WTC11 (cell line): Measurements from ENCODE around the gene MTMR2. TPM values are rescaled to one million over a fixed set of nuclear protein-coding genes. Genes with fewer than 3 reads are reported as not detected.

Experiments used
- ATAC-seq: fragments of 200-7000 bp; cut with Tn5 transposase; 2 replicates; pipeline ENCODE4 v1.10.0; 2021; ENCODE audit warnings: mild to moderate bottlenecking, moderate library complexity
- CTCF ChIA-PET: fragments of 300-600 bp; sonication (Branson Sonifier 250); formaldehyde crosslinking; loops from one replicate; lab custom pipeline; 2021; ENCODE audit warnings: antibody characterized with exemption; lab: Charles Lee
- POLR2A ChIA-PET: fragments of 350-600 bp; sonication (Branson Sonifier 250); formaldehyde crosslinking; loops from one replicate; lab custom pipeline; 2021; ENCODE audit warnings: antibody characterized with exemption; lab: Charles Lee
- DNase-seq: peaks from one replicate; pipeline ENCODE4 v3.0.0; 2021; ENCODE audit warnings: low spot score
- H3K27ac Mint-ChIP-seq: 2 replicates; pipeline ENCODE4 v1.8.0; 2021; ENCODE audit warnings: mixed read lengths
- H3K27me3 Mint-ChIP-seq: 2 replicates; pipeline ENCODE4 v1.8.0; 2021; ENCODE audit warnings: low read depth, mild to moderate bottlenecking, moderate library complexity, mixed read lengths
- H3K36me3 Mint-ChIP-seq: 2 replicates; pipeline ENCODE4 v1.8.0; 2021; ENCODE audit warnings: mixed read lengths
- H3K4me1 Mint-ChIP-seq: 2 replicates; pipeline ENCODE4 v1.8.0; 2022; ENCODE audit warnings: mixed read lengths
- H3K4me3 Mint-ChIP-seq: 2 replicates; pipeline ENCODE4 v1.8.0; 2021; ENCODE audit warnings: mild to moderate bottlenecking, moderate library complexity, mixed read lengths
- H3K9me3 Mint-ChIP-seq: 2 replicates; pipeline ENCODE4 v1.8.0; 2021; ENCODE audit warnings: mixed read lengths
- CBFB ChIP-seq: sonication (generic); formaldehyde crosslinking; IDR thresholded peaks from 2 replicates; pipeline ENCODE4 v1.8.1; 2022; ENCODE audit warnings: mild to moderate bottlenecking, low read depth, missing genetic modification reagents
- ESRRA ChIP-seq: sonication (generic); formaldehyde crosslinking; IDR thresholded peaks from 2 replicates; pipeline ENCODE4 v1.8.1; 2022; ENCODE audit warnings: mild to moderate bottlenecking, missing genetic modification reagents, borderline replicate concordance
- FOXJ3 ChIP-seq: sonication (generic); formaldehyde crosslinking; IDR thresholded peaks from 2 replicates; pipeline ENCODE4 v1.9.0; 2021; ENCODE audit warnings: missing genetic modification reagents, mild to moderate bottlenecking, borderline replicate concordance
- GABPB1 ChIP-seq: sonication (generic); formaldehyde crosslinking; IDR thresholded peaks from 2 replicates; pipeline ENCODE4 v1.8.1; 2023; ENCODE audit warnings: mild to moderate bottlenecking, missing genetic modification reagents
- GRHL2 ChIP-seq: fragments of 250-450 bp; sonication (Bioruptor Pico); IDR thresholded peaks from 2 replicates; pipeline ENCODE4 v1.8.0; 2022; ENCODE audit warnings: mild to moderate bottlenecking, moderate library complexity; ENCODE audit not compliant: insufficient replicate concordance, severe bottlenecking
- IRF2 ChIP-seq: sonication (generic); formaldehyde crosslinking; IDR thresholded peaks from 2 replicates; pipeline ENCODE4 v1.8.0; 2022; ENCODE audit warnings: low read depth, missing genetic modification reagents, borderline replicate concordance
- MXD4 ChIP-seq: fragments of 250-450 bp; sonication (Bioruptor Pico); IDR thresholded peaks from 2 replicates; pipeline ENCODE4 v1.8.0; 2021; ENCODE audit warnings: mild to moderate bottlenecking, moderate library complexity, borderline replicate concordance
- SMAD3 ChIP-seq: sonication (generic); formaldehyde crosslinking; IDR thresholded peaks from 2 replicates; pipeline ENCODE4 v1.8.0; 2022; ENCODE audit warnings: missing genetic modification reagents, mild to moderate bottlenecking, borderline replicate concordance
- SMAD4 ChIP-seq: sonication (generic); formaldehyde crosslinking; IDR thresholded peaks from 2 replicates; pipeline ENCODE4 v1.8.0; 2022; ENCODE audit warnings: mild to moderate bottlenecking, missing genetic modification reagents
- TEAD1 ChIP-seq: sonication (generic); formaldehyde crosslinking; IDR thresholded peaks from 2 replicates; pipeline ENCODE4 v1.8.0; 2022; ENCODE audit warnings: mild to moderate bottlenecking, missing genetic modification reagents
- ZNF121 ChIP-seq: sonication (generic); formaldehyde crosslinking; IDR thresholded peaks from 2 replicates; pipeline ENCODE4 v1.8.0; 2023; ENCODE audit warnings: missing genetic modification reagents
- ZNF232 ChIP-seq: sonication (generic); formaldehyde crosslinking; IDR thresholded peaks from 2 replicates; pipeline ENCODE4 v1.8.0; 2022; ENCODE audit warnings: mild to moderate bottlenecking, missing genetic modification reagents
- ZNF671 ChIP-seq: fragments of 250-450 bp; sonication (Bioruptor Pico); IDR thresholded peaks from 2 replicates; pipeline ENCODE4 v1.8.0; 2021; ENCODE audit warnings: mild to moderate bottlenecking
- total RNA-seq: library from RNA; stranded (reverse); gene quantifications from 3 replicates; pipeline ENCODE4 v1.2.3, GENCODE V29; 2021
- TF ChIP-seq, protein P1 (sequence below): fragments of 200-600 bp; IDR thresholded peaks from 2 replicates; pipeline ENCODE4 v1.8.0; 2022; ENCODE audit warnings: antibody characterized with exemption
- TF ChIP-seq, protein P2 (sequence below): sonication (generic); formaldehyde crosslinking; IDR thresholded peaks from 2 replicates; pipeline ENCODE4 v1.8.1; 2022; ENCODE audit warnings: mild to moderate bottlenecking, moderate library complexity, missing genetic modification reagents
- TF ChIP-seq, protein P3 (sequence below): sonication (generic); formaldehyde crosslinking; IDR thresholded peaks from 2 replicates; pipeline ENCODE4 v1.8.1; 2023; ENCODE audit warnings: mild to moderate bottlenecking, missing genetic modification reagents, moderate library complexity
- TF ChIP-seq, protein P4 (sequence below): fragments of 250-450 bp; sonication (Bioruptor Pico); IDR thresholded peaks from 2 replicates; pipeline ENCODE4 v1.8.0; 2021; ENCODE audit warnings: mild to moderate bottlenecking
- TF ChIP-seq, protein P5 (sequence below): fragments of 250-450 bp; sonication (Bioruptor Pico); IDR thresholded peaks from 2 replicates; pipeline ENCODE4 v1.9.0; 2021; ENCODE audit warnings: mild to moderate bottlenecking
- TF ChIP-seq, protein P6 (sequence below): sonication (generic); formaldehyde crosslinking; IDR thresholded peaks from 2 replicates; pipeline ENCODE4 v1.8.1; 2023; ENCODE audit warnings: mild to moderate bottlenecking, missing genetic modification reagents, moderate library complexity
- TF ChIP-seq, protein P7 (sequence below): fragments of 250-450 bp; sonication (Bioruptor Pico); IDR thresholded peaks from 2 replicates; pipeline ENCODE4 v2.1.2; 2022; ENCODE audit warnings: mild to moderate bottlenecking, moderate library complexity
- TF ChIP-seq, protein P8 (sequence below): sonication (generic); formaldehyde crosslinking; IDR thresholded peaks from 2 replicates; pipeline ENCODE4 v1.8.0; 2023; ENCODE audit warnings: missing genetic modification reagents
- TF ChIP-seq, protein P9 (sequence below): sonication (generic); formaldehyde crosslinking; IDR thresholded peaks from 2 replicates; pipeline ENCODE4 v1.8.1; 2022; ENCODE audit warnings: missing genetic modification reagents, borderline replicate concordance

MTMR2 gene
- total RNA-seq, 1 experiment from 2014 or later, result 45.6 TPM

DNA sequence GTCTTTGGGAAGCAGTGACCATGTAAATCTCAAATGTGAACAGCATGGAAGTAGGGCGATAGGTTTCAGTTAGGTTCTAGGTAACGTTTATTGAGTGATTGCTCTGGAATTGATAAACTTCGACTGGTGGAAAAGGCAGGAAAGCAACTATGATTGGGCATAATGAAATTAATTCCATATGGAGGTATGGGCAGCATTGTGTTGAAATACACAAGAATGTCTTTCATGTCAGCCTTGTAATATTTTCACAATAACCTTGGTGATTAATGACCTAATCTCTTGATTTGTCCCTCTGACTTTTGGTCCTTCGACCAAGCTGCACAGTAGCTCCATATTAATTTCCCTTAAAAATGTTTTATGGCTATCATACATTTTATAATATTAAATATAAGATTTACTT lies 130.8 kb downstream of the MTMR2 start:
- ATAC-seq, result no peak
- ChIA-PET POLR2A (no interaction called here), CTCF (interaction anchor here (1.1 kb wide), 1 partner anchor 43 kb away, joined by 4 read pairs; no protein-coding TSS in a partner anchor)

DNA sequence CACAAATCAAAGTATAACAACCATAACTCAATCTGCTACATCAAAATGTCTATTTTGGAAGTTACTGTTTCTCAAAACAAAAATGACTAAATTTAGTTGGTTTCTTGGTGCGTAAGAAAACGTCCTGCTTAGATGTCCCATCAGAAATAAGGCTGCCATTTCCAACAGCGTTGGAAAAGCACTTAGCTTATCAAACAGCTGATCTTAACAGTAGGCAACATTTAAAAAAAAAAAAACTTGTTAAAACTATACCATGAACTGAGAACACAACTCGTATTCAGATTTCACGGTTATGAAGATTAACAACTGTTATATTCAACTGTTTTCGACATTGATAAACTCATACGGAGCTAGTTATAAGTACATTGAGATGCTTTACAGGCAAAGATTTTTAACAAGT lies 131.2 kb downstream of the MTMR2 start:
- Mint-ChIP-seq H3K9me3 (no peaks in the 10 kb centered on the region), H3K27ac (no peak overlapping the region; the same call in 1 of the 2 replicates), H3K36me3 (peaks cover 8% of the 10 kb centered on the region), H3K4me1 (peaks cover 34% of the 10 kb centered on the region), H3K27me3 (no peaks in the 10 kb centered on the region)
- POLR2A ChIA-PET, result no interaction called here
- TF ChIP-seq CBFB (CRISPR knock-in tag), result no peak
- no peak for TF ChIP-seq ZNF671 (CRISPR knock-in tag)
- TF ChIP-seq GABPB1 (CRISPR knock-in tag), result no peak
- no peak for TF ChIP-seq ZNF121
- no peak for TF ChIP-seq ZNF232
- TF ChIP-seq, protein P1, sequence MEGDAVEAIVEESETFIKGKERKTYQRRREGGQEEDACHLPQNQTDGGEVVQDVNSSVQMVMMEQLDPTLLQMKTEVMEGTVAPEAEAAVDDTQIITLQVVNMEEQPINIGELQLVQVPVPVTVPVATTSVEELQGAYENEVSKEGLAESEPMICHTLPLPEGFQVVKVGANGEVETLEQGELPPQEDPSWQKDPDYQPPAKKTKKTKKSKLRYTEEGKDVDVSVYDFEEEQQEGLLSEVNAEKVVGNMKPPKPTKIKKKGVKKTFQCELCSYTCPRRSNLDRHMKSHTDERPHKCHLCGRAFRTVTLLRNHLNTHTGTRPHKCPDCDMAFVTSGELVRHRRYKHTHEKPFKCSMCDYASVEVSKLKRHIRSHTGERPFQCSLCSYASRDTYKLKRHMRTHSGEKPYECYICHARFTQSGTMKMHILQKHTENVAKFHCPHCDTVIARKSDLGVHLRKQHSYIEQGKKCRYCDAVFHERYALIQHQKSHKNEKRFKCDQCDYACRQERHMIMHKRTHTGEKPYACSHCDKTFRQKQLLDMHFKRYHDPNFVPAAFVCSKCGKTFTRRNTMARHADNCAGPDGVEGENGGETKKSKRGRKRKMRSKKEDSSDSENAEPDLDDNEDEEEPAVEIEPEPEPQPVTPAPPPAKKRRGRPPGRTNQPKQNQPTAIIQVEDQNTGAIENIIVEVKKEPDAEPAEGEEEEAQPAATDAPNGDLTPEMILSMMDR, result no peak
- no peak for TF ChIP-seq IRF2
- TF ChIP-seq FOXJ3 (CRISPR knock-in tag), result no peak
- TF ChIP-seq, protein P2, sequence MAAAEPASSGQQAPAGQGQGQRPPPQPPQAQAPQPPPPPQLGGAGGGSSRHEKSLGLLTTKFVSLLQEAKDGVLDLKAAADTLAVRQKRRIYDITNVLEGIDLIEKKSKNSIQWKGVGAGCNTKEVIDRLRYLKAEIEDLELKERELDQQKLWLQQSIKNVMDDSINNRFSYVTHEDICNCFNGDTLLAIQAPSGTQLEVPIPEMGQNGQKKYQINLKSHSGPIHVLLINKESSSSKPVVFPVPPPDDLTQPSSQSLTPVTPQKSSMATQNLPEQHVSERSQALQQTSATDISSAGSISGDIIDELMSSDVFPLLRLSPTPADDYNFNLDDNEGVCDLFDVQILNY, result no peak
- TF ChIP-seq, all 79 proteins: peak for 0
- no peak for DNase-seq
- no peak for ATAC-seq
- H3K4me3 Mint-ChIP-seq, result no peak overlapping the region
- CTCF ChIA-PET, result no interaction called here

More for the DNA sequence above, 130.8 kb downstream of the MTMR2 start:
- TF ChIP-seq, protein P3, sequence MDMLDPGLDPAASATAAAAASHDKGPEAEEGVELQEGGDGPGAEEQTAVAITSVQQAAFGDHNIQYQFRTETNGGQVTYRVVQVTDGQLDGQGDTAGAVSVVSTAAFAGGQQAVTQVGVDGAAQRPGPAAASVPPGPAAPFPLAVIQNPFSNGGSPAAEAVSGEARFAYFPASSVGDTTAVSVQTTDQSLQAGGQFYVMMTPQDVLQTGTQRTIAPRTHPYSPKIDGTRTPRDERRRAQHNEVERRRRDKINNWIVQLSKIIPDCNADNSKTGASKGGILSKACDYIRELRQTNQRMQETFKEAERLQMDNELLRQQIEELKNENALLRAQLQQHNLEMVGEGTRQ, result no peak
- TF ChIP-seq, protein P4, sequence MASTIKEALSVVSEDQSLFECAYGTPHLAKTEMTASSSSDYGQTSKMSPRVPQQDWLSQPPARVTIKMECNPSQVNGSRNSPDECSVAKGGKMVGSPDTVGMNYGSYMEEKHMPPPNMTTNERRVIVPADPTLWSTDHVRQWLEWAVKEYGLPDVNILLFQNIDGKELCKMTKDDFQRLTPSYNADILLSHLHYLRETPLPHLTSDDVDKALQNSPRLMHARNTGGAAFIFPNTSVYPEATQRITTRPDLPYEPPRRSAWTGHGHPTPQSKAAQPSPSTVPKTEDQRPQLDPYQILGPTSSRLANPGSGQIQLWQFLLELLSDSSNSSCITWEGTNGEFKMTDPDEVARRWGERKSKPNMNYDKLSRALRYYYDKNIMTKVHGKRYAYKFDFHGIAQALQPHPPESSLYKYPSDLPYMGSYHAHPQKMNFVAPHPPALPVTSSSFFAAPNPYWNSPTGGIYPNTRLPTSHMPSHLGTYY (CRISPR knock-in tag), result no peak
- TF ChIP-seq GRHL2 (CRISPR knock-in tag) (no peak), ZNF232 (no peak), FOXJ3 (CRISPR knock-in tag) (no peak)
- TF ChIP-seq, protein P5, sequence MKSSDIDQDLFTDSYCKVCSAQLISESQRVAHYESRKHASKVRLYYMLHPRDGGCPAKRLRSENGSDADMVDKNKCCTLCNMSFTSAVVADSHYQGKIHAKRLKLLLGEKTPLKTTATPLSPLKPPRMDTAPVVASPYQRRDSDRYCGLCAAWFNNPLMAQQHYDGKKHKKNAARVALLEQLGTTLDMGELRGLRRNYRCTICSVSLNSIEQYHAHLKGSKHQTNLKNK (CRISPR knock-in tag), result no peak
- TF ChIP-seq, protein P6, sequence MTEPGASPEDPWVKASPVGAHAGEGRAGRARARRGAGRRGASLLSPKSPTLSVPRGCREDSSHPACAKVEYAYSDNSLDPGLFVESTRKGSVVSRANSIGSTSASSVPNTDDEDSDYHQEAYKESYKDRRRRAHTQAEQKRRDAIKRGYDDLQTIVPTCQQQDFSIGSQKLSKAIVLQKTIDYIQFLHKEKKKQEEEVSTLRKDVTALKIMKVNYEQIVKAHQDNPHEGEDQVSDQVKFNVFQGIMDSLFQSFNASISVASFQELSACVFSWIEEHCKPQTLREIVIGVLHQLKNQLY (CRISPR knock-in tag), result no peak
- Mint-ChIP-seq H3K27me3 (no peaks in the 10 kb centered on the region), H3K36me3 (peaks cover 4% of the 10 kb centered on the region), H3K4me1 (peaks cover 30% of the 10 kb centered on the region), H3K9me3 (no peaks in the 10 kb centered on the region), H3K27ac (no peak overlapping the region), H3K4me3 (no peak overlapping the region)
- DNase-seq, result no peak

DNA sequence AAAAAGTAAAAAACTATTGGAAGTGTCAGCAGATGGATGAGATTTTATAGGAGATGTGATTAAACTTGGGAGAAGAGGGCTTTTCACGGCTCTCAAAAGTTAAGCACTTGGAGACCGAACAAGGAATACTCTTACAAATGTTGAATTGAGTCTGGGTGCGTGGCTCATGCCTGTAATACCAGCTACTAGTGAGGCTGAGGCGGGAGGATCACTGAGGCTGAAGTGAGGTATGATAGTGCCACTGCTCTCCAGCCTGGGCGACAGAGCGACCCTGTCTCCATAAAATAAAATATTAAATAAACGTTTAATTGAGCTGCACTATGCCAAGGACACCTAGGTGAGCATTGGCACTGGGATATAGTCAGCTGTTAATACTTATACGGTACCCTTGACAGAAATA lies 131.7 kb downstream of the MTMR2 start:
- peaks cover 34% of the 10 kb centered on the region for H3K4me1 Mint-ChIP-seq
- peaks cover 8% of the 10 kb centered on the region for H3K36me3 Mint-ChIP-seq
- ChIA-PET POLR2A (no interaction called here), CTCF (interaction anchor here (1.8 kb wide), 1 partner anchor 640 kb away, joined by 5 read pairs; no protein-coding TSS in a partner anchor)
- DNase-seq (no peak), ATAC-seq (no peak)
- no peaks in the 10 kb centered on the region for H3K9me3 Mint-ChIP-seq
- peak overlapping the region; percentile 99 for H3K4me3 Mint-ChIP-seq
- peak overlapping the region; percentile 10; the same call in 1 of the 2 replicates for H3K27ac Mint-ChIP-seq
- H3K27me3 Mint-ChIP-seq, result no peaks in the 10 kb centered on the region
- TF ChIP-seq MXD4 (CRISPR knock-in tag) (no peak), TEAD1 (CRISPR knock-in tag) (no peak), ESRRA (CRISPR knock-in tag) (no peak), SMAD4 (CRISPR knock-in tag) (no peak), SMAD3 (no peak)
- TF ChIP-seq, protein P7, sequence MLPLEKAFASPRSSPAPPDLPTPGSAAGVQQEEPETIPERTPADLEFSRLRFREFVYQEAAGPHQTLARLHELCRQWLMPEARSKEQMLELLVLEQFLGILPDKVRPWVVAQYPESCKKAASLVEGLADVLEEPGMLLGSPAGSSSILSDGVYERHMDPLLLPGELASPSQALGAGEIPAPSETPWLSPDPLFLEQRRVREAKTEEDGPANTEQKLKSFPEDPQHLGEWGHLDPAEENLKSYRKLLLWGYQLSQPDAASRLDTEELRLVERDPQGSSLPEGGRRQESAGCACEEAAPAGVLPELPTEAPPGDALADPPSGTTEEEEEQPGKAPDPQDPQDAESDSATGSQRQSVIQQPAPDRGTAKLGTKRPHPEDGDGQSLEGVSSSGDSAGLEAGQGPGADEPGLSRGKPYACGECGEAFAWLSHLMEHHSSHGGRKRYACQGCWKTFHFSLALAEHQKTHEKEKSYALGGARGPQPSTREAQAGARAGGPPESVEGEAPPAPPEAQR (CRISPR knock-in tag), result no peak
- TF ChIP-seq, protein P8, sequence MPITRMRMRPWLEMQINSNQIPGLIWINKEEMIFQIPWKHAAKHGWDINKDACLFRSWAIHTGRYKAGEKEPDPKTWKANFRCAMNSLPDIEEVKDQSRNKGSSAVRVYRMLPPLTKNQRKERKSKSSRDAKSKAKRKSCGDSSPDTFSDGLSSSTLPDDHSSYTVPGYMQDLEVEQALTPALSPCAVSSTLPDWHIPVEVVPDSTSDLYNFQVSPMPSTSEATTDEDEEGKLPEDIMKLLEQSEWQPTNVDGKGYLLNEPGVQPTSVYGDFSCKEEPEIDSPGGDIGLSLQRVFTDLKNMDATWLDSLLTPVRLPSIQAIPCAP (CRISPR knock-in tag), result no peak
- TF ChIP-seq, protein P9, sequence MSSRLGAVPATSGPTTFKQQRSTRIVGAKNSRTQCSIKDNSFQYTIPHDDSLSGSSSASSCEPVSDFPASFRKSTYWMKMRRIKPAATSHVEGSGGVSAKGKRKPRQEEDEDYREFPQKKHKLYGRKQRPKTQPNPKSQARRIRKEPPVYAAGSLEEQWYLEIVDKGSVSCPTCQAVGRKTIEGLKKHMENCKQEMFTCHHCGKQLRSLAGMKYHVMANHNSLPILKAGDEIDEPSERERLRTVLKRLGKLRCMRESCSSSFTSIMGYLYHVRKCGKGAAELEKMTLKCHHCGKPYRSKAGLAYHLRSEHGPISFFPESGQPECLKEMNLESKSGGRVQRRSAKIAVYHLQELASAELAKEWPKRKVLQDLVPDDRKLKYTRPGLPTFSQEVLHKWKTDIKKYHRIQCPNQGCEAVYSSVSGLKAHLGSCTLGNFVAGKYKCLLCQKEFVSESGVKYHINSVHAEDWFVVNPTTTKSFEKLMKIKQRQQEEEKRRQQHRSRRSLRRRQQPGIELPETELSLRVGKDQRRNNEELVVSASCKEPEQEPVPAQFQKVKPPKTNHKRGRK (CRISPR knock-in tag), result no peak
- TF ChIP-seq, protein P3, result no peak
